A549 (cell line): Measurements from ENCODE around the gene SMC1A. TPM values are rescaled to one million over a fixed set of nuclear protein-coding genes. Genes with fewer than 3 reads are reported as not detected.
A peak's percentile ranks its signal among the peaks of the same experiment; 100 is the strongest.

Experiments used
- ATAC-seq, 2 experiments: fragments of 200-7000 bp in 1 of 2; fragments of >200 bp in 1 of 2; cut with Nextera tagmentation in 1 of 2; cut with Tn5 transposase in 1 of 2; 3 replicates each; pipeline versions ENCODE4 v1.8.0 to v1.9.1; 2018 to 2020; ENCODE audit warnings: mild to moderate bottlenecking in 1 of 2, moderate library complexity in 1 of 2
- CTCF ChIA-PET: fragments of 300-600 bp; sonication (Branson Sonifier 250); formaldehyde crosslinking; extraction: SDS; loops from one replicate; lab custom pipeline; 2021; ENCODE audit warnings: antibody characterized with exemption, inconsistent platforms; lab: Yijun Ruan, JAX
- POLR2A ChIA-PET: fragments of 350-600 bp; formaldehyde crosslinking; extraction: SDS; loops from one replicate; lab custom pipeline; 2021; ENCODE audit warnings: antibody characterized with exemption, inconsistent platforms; lab: Yijun Ruan, JAX
- DNase-seq, 2 experiments: peaks; one replicate each; pipeline versions ENCODE4 v3.0.0 to v3.0.0-alpha.2; 2011 to 2016; ENCODE audit warnings: low read depth in 1 of 2, low spot score in 1 of 2
- FAIRE-seq: peaks from 2 replicates; lab custom pipeline; 2011; peaks lifted over from hg19 to GRCh38; lab: Jason Lieb, UNC
- H3K27ac ChIP-seq, 2 experiments: fragments of >200 bp; sonication (Bioruptor Twin); formaldehyde crosslinking; 3 replicates each; pipeline ENCODE4 v1.5.1; 2016 to 2017
- H3K4me1 ChIP-seq: fragments of >200 bp; sonication (Bioruptor Twin); formaldehyde crosslinking; 3 replicates; pipeline ENCODE4 v1.6.1; 2016
- H3K4me2 ChIP-seq: fragments of >200 bp; sonication (Bioruptor Twin); formaldehyde crosslinking; 3 replicates; pipeline ENCODE4 v1.6.1; 2016
- H3K4me3 ChIP-seq: fragments of >200 bp; sonication (Bioruptor Twin); formaldehyde crosslinking; 3 replicates; pipeline ENCODE4 v1.5.1; 2016
- H3K9me3 ChIP-seq: fragments of >200 bp; sonication (Bioruptor Twin); formaldehyde crosslinking; 3 replicates; pipeline ENCODE4 v1.6.1; 2016
- BCL3 ChIP-seq: fragments of >200 bp; sonication (Bioruptor Twin); formaldehyde crosslinking; IDR thresholded peaks from 3 replicates; pipeline ENCODE4 v1.6.1; 2016
- CBX2 ChIP-seq: fragments of 200-600 bp; sonication (generic); IDR thresholded peaks from 2 replicates; pipeline ENCODE4 v1.6.1; 2016; ENCODE audit warnings: low read depth, mild to moderate bottlenecking, borderline replicate concordance
- CEBPB ChIP-seq, 2 experiments: fragments of >200 bp in 1 of 2; sonication (Bioruptor Twin) in 1 of 2; formaldehyde crosslinking in 1 of 2; IDR thresholded peaks; 2 replicates each; pipeline ENCODE4 v1.6.1; 2012 to 2016
- EHF ChIP-seq: fragments of 250-450 bp; sonication (Bioruptor Pico); IDR thresholded peaks from 2 replicates; pipeline ENCODE4 v1.5.0; 2020; ENCODE audit warnings: mild to moderate bottlenecking
- FOSL2 ChIP-seq, 2 experiments: fragments of 450-650 bp in 1 of 2; fragments of >200 bp in 1 of 2; sonication (Bioruptor Twin) in 1 of 2; formaldehyde crosslinking; IDR thresholded peaks; 2 replicates each; pipeline versions ENCODE4 v1.5.0 to v1.6.1; 2016 to 2020; ENCODE audit warnings: mild to moderate bottlenecking in 1 of 2, moderate library complexity in 1 of 2
- FOXS1 ChIP-seq: fragments of 250-450 bp; sonication (Bioruptor Pico); IDR thresholded peaks from 2 replicates; pipeline ENCODE4 v1.5.0; 2020; ENCODE audit warnings: mild to moderate bottlenecking, moderate library complexity
- JUN ChIP-seq, 2 experiments: fragments of >200 bp; sonication (Bioruptor Twin); formaldehyde crosslinking; IDR thresholded peaks; 2 replicates in 1 of 2; 3 replicates in 1 of 2; pipeline ENCODE4 v1.6.1; 2016 to 2017
- JUNB ChIP-seq: fragments of >200 bp; sonication (Bioruptor Twin); formaldehyde crosslinking; IDR thresholded peaks from 2 replicates; pipeline ENCODE4 v1.6.1; 2016
- KDM5A ChIP-seq: fragments of 200-600 bp; sonication (generic); IDR thresholded peaks from 2 replicates; pipeline ENCODE4 v1.6.1; 2016; ENCODE audit warnings: antibody characterized with exemption, mild to moderate bottlenecking
- MAFK ChIP-seq: fragments of 450-650 bp; IDR thresholded peaks from 2 replicates; pipeline ENCODE4 v1.6.1; 2014; ENCODE audit not compliant: partially characterized antibody
- MAZ ChIP-seq: fragments of 150-350 bp; IDR thresholded peaks from 2 replicates; pipeline ENCODE4 v1.6.1; 2014; ENCODE audit warnings: antibody characterized with exemption, low read depth, low read length, borderline replicate concordance
- MYC ChIP-seq: IDR thresholded peaks from 2 replicates; pipeline ENCODE4 v1.6.1; 2012; ENCODE audit warnings: mild to moderate bottlenecking, inconsistent platforms, low read length, improper control_type of control experiment, borderline replicate concordance
- PHF8 ChIP-seq: fragments of 200-600 bp; sonication (generic); IDR thresholded peaks from 2 replicates; pipeline ENCODE4 v1.6.1; 2016; ENCODE audit warnings: low read depth, mild to moderate bottlenecking, antibody characterized with exemption, moderate library complexity, borderline replicate concordance
- POLR2A ChIP-seq: IDR thresholded peaks from 2 replicates; pipeline ENCODE4 v1.6.1; 2012; ENCODE audit warnings: mild to moderate bottlenecking, low read length
- POLR2AphosphoS2 ChIP-seq: conservative IDR thresholded peaks from 2 replicates; pipeline ENCODE4 v1.6.1; 2012; ENCODE audit warnings: low read length, improper control_type of control experiment, inconsistent platforms
- RAD21 ChIP-seq, 2 experiments: fragments of >200 bp in 1 of 2; sonication (Bioruptor Twin) in 1 of 2; formaldehyde crosslinking in 1 of 2; IDR thresholded peaks in 1 of 2; conservative IDR thresholded peaks in 1 of 2; 2 replicates in 1 of 2; 3 replicates in 1 of 2; pipeline ENCODE4 v1.6.1; 2012 to 2018; ENCODE audit warnings: inconsistent platforms in 1 of 2
- SREBF2 ChIP-seq: fragments of 450-650 bp; IDR thresholded peaks from 2 replicates; pipeline ENCODE4 v1.6.1; 2014; ENCODE audit warnings: mild to moderate bottlenecking, moderate library complexity
- TP53 ChIP-seq: fragments of 250-450 bp; sonication (Bioruptor Pico); IDR thresholded peaks from 2 replicates; pipeline ENCODE4 v1.5.0; 2021; ENCODE audit warnings: mild to moderate bottlenecking, moderate library complexity
- ZSCAN20 ChIP-seq: fragments of 250-450 bp; sonication (Bioruptor Pico); IDR thresholded peaks from 2 replicates; pipeline ENCODE4 v1.8.0; 2022; ENCODE audit warnings: mild to moderate bottlenecking, moderate library complexity
- WGBS: methylation state at CpG from one replicate; pipeline ENCODE4 v1.1.6; 2017; ENCODE audit errors: missing lambda C conversion rate; 5-methylcytosine and 5-hydroxymethylcytosine counted together
- polyA plus RNA-seq, 4 experiments: library from polyadenylated mRNA; depleted of rRNA in 3 of 4; stranded (reverse); fragments of >200 nt; fragmentation: RNase III in 1 of 4; extraction: RNeasy Plus Mini Kit Qiagen cat#74134 plus additional on column Dnase treatment in 1 of 4; gene quantifications; 2 replicates in 3 of 4; 3 replicates in 1 of 4; pipeline ENCODE4 v1.2.3, GENCODE V29; 2011 to 2017
- TF ChIP-seq, protein P1 (sequence below): IDR thresholded peaks from 2 replicates; pipeline ENCODE4 v1.6.1; 2012
- TF ChIP-seq, protein P2 (sequence below): fragments of 250-450 bp; sonication (Bioruptor Pico); IDR thresholded peaks from 2 replicates; pipeline ENCODE4 v1.5.0; 2020; ENCODE audit warnings: low read depth, mild to moderate bottlenecking, moderate library complexity

Gene SMC1A
- polyA plus RNA-seq, 2 of the 4 experiments (the other 2 are of a cell fraction): 76.7 to 100 TPM

GRCh38 chrX:53433651-53434639 lies 11.5 kb upstream of the SMC1A start, which contains the start of gene HSD17B10:
HSD17B10 (minus strand) TSS chrX:53434370; CDS start chrX:53434345, 25 bp downstream.
- FAIRE-seq (peak; percentile 100), ATAC-seq (peak; percentile 96 to 99), DNase-seq (peak; percentile 84 to 85)
- Histone ChIP-seq H3K9me3 (no peaks in the 10 kb centered on the region), H3K4me2 (peak within 1 kb of the TSS; percentile 95), H3K4me3 (peak within 1 kb of the TSS; percentile 95), H3K27ac (peak within 1 kb of the TSS; percentile 89 to 92), H3K4me1 (peaks cover 5% of the 10 kb centered on the region; the same call in 1 of the 3 replicates)
- under 1% methylated on average over 29 of the region's 61 CpGs for WGBS
- CTCF ChIA-PET: interaction anchor here (1.4 to 3.6 kb wide), 5 partner anchors 10 to 121 kb away, joined by 5 to 36 read pairs (median 18); partner anchors contain the start of genes RIBC1 and SMC1A
- TF ChIP-seq PHF8 (0 out of 2 replicates have a peak, but pooled peaks have one; percentile 27), TP53 (CRISPR knock-in tag) (no peak), MAFK (no peak), BCL3 (0 out of 3 replicates have a peak, but pooled peaks have one; percentile 48), POLR2A (peak; percentile 81), JUN (IDR thresholded peaks at IDR 0.05) (0 out of 5 replicates have a peak, but pooled peaks of 1 of the 2 experiments have one; percentile 42), KDM5A (peak; percentile 82), RAD21 (conservative IDR thresholded peaks at IDR 0.05 in 1 of 2, IDR thresholded peaks at IDR 0.05 in 1 of 2) (no peak)
- TF ChIP-seq, protein P1, sequence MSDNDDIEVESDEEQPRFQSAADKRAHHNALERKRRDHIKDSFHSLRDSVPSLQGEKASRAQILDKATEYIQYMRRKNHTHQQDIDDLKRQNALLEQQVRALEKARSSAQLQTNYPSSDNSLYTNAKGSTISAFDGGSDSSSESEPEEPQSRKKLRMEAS: peak; percentile 66
- POLR2A ChIA-PET: no interaction called here

DNA sequence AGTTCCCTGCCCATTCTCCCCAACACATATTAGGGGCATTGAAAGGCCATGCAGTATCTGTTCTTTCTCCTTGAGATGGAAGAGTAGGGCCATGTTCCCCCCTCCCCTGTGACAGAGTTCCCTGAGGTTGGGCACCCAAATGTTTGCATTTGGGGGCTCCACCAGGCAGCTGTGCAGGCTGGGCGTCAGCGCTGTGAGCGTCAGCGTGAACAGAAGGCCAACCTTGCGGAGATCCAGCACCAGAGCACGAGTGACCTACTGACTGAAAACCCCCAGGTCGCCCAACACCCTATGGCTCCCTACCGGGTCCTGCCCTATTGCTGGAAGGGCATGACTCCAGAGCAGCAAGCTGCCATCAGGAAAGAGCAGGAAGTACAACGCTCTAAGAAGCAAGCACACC lies 7.8 kb upstream of the SMC1A start:
- Histone ChIP-seq H3K4me1 (0 out of 3 replicates have a peak, but pooled peaks cover 5% of the 10 kb centered on the region), H3K4me2 (no peak overlapping the region), H3K9me3 (no peaks in the 10 kb centered on the region), H3K4me3 (no peak overlapping the region), H3K27ac (no peak overlapping the region)
- POLR2A ChIA-PET: no interaction called here
- DNase-seq (no peak), FAIRE-seq (no peak), ATAC-seq (no peak)
- CTCF ChIA-PET: interaction anchor here (0.6 to 1.5 kb wide), 4 partner anchors 52 to 117 kb away, joined by 3 to 8 read pairs (median 4); no protein-coding TSS in a partner anchor
- WGBS: 80% methylated on average over 1 of the region's 9 CpGs
- no peak for TF ChIP-seq CBX2
- TF ChIP-seq CEBPB (IDR thresholded peaks at IDR 0.05): no peak
- TF ChIP-seq ZSCAN20 (CRISPR knock-in tag): no peak
- no peak for TF ChIP-seq FOSL2 (IDR thresholded peaks at IDR 0.05)
- no peak for TF ChIP-seq FOSL2 (CRISPR knock-in tag; IDR thresholded peaks at IDR 0.05)
- TF ChIP-seq MYC: no peak
- no peak for TF ChIP-seq BCL3
- TF ChIP-seq FOXS1 (CRISPR knock-in tag): no peak
- TF ChIP-seq, protein P1: no peak
- TF ChIP-seq, protein P2, sequence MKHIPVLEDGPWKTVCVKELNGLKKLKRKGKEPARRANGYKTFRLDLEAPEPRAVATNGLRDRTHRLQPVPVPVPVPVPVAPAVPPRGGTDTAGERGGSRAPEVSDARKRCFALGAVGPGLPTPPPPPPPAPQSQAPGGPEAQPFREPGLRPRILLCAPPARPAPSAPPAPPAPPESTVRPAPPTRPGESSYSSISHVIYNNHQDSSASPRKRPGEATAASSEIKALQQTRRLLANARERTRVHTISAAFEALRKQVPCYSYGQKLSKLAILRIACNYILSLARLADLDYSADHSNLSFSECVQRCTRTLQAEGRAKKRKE: no peak
- TF ChIP-seq MAZ: no peak
- no peak for TF ChIP-seq JUNB
- TF ChIP-seq SREBF2: no peak
- TF ChIP-seq MAFK: no peak
- TF ChIP-seq EHF (CRISPR knock-in tag): no peak
- no peak for TF ChIP-seq JUN (IDR thresholded peaks at IDR 0.05)
- TF ChIP-seq POLR2AphosphoS2: no peak
